Chondrocyte (in vitro differentiated cells): Measurements from ENCODE around the gene MS4A1. TPM values are rescaled to one million over a fixed set of nuclear protein-coding genes. Genes with fewer than 3 reads are reported as not detected.

Experiments used
- DNase-seq: peaks from one replicate; pipeline ENCODE4 v3.0.0; 2021; ENCODE audit warnings: mixed read lengths, low spot score
- H3K27ac Mint-ChIP-seq: one replicate; pipeline ENCODE4 v1.8.0; 2021; ENCODE audit warnings: mild to moderate bottlenecking, moderate library complexity, mixed read lengths; ENCODE audit not compliant: unreplicated experiment
- H3K27me3 Mint-ChIP-seq: 2 replicates; pipeline ENCODE4 v1.8.0; 2021; ENCODE audit warnings: low read depth, mixed read lengths
- H3K36me3 Mint-ChIP-seq: 2 replicates; pipeline ENCODE4 v1.8.0; 2021; ENCODE audit warnings: low read depth, mixed read lengths
- H3K4me1 Mint-ChIP-seq: 2 replicates; pipeline ENCODE4 v1.8.0; 2021; ENCODE audit warnings: low read depth, mild to moderate bottlenecking, mixed read lengths
- H3K4me3 Mint-ChIP-seq: one replicate; pipeline ENCODE4 v1.8.0; 2021; ENCODE audit warnings: mild to moderate bottlenecking, moderate library complexity, mixed read lengths; ENCODE audit not compliant: unreplicated experiment
- H3K9me3 Mint-ChIP-seq: 2 replicates; pipeline ENCODE4 v1.8.0; 2021; ENCODE audit warnings: low read depth, mixed read lengths
- total RNA-seq: library from RNA; stranded (reverse); gene quantifications from 3 replicates; pipeline ENCODE4 v1.2.1, GENCODE V29; 2021
- TF ChIP-seq, protein P1 (sequence below): fragments of 200-600 bp; sonication (generic); IDR thresholded peaks from 2 replicates; pipeline ENCODE4 v1.5.0; 2021; ENCODE audit warnings: antibody characterized with exemption, mild to moderate bottlenecking, moderate library complexity

The MS4A1 gene
- total RNA-seq, 1 donor from 2014 or later = not detected

GRCh38 chr11:60511393-60511792, 55.7 kb downstream of the MS4A1 start:
- TF ChIP-seq, protein P1, sequence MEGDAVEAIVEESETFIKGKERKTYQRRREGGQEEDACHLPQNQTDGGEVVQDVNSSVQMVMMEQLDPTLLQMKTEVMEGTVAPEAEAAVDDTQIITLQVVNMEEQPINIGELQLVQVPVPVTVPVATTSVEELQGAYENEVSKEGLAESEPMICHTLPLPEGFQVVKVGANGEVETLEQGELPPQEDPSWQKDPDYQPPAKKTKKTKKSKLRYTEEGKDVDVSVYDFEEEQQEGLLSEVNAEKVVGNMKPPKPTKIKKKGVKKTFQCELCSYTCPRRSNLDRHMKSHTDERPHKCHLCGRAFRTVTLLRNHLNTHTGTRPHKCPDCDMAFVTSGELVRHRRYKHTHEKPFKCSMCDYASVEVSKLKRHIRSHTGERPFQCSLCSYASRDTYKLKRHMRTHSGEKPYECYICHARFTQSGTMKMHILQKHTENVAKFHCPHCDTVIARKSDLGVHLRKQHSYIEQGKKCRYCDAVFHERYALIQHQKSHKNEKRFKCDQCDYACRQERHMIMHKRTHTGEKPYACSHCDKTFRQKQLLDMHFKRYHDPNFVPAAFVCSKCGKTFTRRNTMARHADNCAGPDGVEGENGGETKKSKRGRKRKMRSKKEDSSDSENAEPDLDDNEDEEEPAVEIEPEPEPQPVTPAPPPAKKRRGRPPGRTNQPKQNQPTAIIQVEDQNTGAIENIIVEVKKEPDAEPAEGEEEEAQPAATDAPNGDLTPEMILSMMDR = no peak
- no peaks in the 10 kb centered on the region for H3K36me3 Mint-ChIP-seq
- no peaks in the 10 kb centered on the region for H3K4me1 Mint-ChIP-seq
- no peak overlapping the region for H3K27ac Mint-ChIP-seq
- no peaks in the 10 kb centered on the region for H3K9me3 Mint-ChIP-seq
- no peak for DNase-seq
- peaks cover 3% of the 10 kb centered on the region for H3K27me3 Mint-ChIP-seq
- H3K4me3 Mint-ChIP-seq = no peak overlapping the region

DNA sequence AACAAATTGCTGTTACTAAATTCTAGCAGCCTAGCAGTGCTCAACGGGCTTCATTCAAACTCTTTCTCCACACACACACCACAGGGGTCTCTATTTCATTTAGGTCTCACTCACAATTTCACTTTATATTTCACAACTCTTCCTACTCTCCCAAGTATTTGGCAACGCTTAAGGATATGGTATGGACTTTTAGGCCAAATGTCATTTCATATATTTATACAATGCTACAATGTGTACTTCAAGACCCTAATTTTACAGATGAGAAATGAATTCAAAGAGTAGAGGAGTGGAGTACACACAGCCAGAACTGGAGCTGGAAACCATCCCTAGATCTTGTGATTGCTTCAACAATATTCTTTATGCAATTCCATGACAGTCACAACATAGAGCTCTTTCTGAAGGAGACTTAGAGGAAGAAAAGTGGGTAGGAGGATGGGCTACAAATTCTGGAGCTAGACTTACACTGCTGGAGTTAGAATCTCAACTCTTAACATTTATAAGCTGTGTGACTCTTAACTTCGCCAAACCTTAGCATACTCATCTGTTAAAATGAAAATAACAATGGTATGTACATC, 57.1 kb downstream of the MS4A1 start:
- no peak overlapping the region for H3K4me3 Mint-ChIP-seq
- TF ChIP-seq, protein P1 = no peak
- DNase-seq = no peak
- H3K9me3 Mint-ChIP-seq = no peaks in the 10 kb centered on the region
- no peaks in the 10 kb centered on the region for H3K36me3 Mint-ChIP-seq
- H3K4me1 Mint-ChIP-seq = no peaks in the 10 kb centered on the region
- H3K27me3 Mint-ChIP-seq = peaks cover 3% of the 10 kb centered on the region
- H3K27ac Mint-ChIP-seq = no peak overlapping the region

GRCh38 chr11:60513496-60514460, 58.1 kb downstream of the MS4A1 start:
- Mint-ChIP-seq H3K36me3 (no peaks in the 10 kb centered on the region), H3K4me1 (no peaks in the 10 kb centered on the region), H3K9me3 (no peaks in the 10 kb centered on the region), H3K27me3 (peaks cover 7% of the 10 kb centered on the region), H3K4me3 (no peak overlapping the region), H3K27ac (no peak overlapping the region)
- TF ChIP-seq, protein P1 = no peak
- DNase-seq = no peak

DNA sequence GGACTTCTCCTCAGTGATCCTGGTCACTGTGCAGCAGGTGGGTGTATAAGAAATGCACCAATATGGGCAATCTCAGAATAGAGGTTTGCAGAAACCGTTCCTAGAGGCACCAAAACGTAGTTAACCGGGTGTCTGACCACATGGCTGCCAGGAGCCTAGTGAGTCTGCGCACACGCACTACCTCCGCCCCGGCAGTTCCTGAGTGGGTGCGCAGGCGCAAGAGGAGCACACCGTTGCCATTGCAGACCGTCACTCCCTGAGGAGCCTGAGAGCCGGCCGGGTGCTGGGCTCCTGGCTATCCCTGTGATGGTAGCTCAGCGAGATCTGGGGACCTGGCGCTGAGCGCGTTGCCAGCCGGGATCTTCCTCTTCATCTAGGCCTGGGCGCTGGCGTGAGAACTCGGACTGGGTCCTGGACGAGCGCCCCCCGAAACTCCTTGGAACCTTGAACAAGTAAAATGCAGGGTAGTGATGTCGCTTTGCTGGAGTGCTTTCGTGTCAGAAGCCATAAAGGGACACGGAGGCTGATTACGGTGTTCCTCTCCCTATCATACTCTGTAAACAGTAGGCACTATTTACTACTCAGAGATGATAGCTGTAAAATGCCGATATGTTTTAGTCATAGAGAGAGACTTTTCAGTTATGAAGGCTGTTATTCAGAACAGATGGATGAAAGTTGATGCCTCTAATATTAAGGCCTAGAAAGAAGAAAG, 59.7 kb downstream of the MS4A1 start, which contains the start of gene MS4A13:
Gene MS4A13, plus strand, starts transcription at position 249 of the 712 bp plus-strand sequence. CDS start 2,692 bp downstream, outside the sequence.
- no peaks in the 10 kb centered on the region for H3K36me3 Mint-ChIP-seq
- no peak within 1 kb of the TSS for H3K4me3 Mint-ChIP-seq
- peaks cover 10% of the 10 kb centered on the region for H3K27me3 Mint-ChIP-seq
- no peaks in the 10 kb centered on the region for H3K4me1 Mint-ChIP-seq
- no peak for DNase-seq
- no peak within 1 kb of the TSS for H3K27ac Mint-ChIP-seq
- H3K9me3 Mint-ChIP-seq = peaks cover 4% of the 10 kb centered on the region
- TF ChIP-seq, protein P1 = no peak

Other genes starting within 250 kb of the MS4A1 start
- gene MS4A4E, start 212.7 kb upstream of the MS4A1 start, total RNA-seq = 0.20 TPM in 1 of 3 replicates, not detected in the others
- not detected in 3 replicates for gene MS4A4A, start 175.2 kb upstream of the MS4A1 start, total RNA-seq
- gene MS4A6E, start 128.6 kb upstream of the MS4A1 start, total RNA-seq = not detected in 3 replicates
- gene MS4A7, start 77.3 kb upstream of the MS4A1 start, total RNA-seq = not detected in 3 replicates
- gene MS4A14, start 59.4 kb upstream of the MS4A1 start, total RNA-seq = not detected in 3 replicates
- gene MS4A5, start 26.3 kb upstream of the MS4A1 start, total RNA-seq = not detected in 3 replicates
- not detected in 3 replicates for gene MS4A12, start 36.9 kb downstream of the MS4A1 start, total RNA-seq
- gene MS4A13, start 59.5 kb downstream of the MS4A1 start, total RNA-seq = not detected in 3 replicates
- gene MS4A8, start 243.8 kb downstream of the MS4A1 start, total RNA-seq = not detected in 3 replicates